ENCODE results near the gene RARG.

Gene RARG

GRCh38 chr12:53223389-53224060, 8.5 kb downstream of the RARG start:
- peak in 1 of 2 donors; percentile 46 for DNase-seq

- DNase-seq, result no peak
Measured at GRCh38 chr12:53222806-53223261, 9.2 kb downstream of the RARG start.

DNA sequence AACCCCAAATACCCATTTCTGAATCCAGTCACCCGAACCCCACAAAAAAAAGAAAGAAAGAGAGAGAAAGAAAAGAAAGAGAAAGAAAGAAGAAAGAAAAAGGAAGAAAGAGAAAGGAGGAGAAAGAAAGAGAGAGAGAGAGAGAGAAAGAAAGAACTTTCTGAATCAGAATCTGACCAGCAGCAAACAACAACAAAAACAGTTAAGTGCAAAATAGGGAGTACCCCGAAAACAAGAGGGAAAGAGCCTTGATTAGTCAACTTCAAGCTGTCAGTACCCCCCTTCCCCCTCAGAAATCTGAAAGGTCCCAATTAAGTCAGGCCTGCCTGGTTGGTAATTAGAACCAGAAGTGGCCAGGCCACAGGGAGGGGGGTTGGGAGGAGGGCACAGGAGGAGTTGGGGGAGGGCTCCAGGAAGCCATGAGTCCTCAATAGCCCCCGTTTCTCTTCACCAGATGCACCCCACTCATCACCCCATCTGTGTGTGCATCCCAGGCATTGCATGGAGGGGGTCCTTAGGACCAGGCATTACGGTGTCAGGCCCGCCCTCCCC, 9.8 kb downstream of the RARG start:
- DNase-seq, result no peak

DNA sequence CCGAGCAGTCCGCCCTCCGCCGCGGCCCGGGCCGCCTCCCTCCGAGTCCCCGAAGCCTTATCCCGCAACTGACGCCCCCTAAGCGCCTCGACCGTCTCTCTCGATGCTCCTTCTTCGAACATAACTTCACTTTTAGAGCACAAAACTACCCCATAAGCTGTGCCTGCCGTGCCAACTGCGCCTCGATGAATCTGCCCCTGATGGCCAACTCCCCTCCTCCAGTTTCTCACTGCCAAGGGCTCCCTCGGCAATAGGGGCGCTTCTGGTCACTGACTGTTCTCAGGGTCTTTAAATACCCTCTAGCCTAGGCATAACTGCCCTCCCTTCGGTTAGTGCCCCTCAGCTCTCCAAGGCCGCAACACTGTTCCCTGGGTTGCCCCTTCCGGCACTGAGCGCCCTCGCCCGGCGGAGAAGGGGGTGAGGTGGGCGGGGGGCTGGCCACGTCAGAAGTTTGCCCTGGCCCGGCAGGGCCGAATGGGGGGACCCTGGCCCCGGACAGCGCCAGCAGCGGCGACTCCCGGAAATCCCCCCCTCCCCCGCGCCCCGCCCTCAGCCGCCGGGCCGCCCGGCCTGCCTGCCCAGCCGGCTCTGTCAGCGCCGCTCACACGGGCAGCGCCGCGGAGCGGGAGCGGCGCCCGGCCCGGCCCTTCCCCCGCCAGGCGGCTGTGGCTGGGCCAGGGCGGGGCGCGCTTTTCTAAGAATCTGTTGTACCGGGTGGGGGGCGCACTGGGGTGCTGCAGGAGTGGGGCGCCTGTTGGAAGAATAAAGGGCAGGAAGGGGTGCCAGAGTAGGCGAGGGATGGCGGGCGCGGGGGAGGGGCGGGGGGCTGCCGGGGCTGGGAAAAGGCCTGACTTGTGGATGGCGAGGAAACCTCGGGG, 10.6 kb downstream of the RARG start:
- DNase-seq, result peak; percentile 19 to 64

DNA sequence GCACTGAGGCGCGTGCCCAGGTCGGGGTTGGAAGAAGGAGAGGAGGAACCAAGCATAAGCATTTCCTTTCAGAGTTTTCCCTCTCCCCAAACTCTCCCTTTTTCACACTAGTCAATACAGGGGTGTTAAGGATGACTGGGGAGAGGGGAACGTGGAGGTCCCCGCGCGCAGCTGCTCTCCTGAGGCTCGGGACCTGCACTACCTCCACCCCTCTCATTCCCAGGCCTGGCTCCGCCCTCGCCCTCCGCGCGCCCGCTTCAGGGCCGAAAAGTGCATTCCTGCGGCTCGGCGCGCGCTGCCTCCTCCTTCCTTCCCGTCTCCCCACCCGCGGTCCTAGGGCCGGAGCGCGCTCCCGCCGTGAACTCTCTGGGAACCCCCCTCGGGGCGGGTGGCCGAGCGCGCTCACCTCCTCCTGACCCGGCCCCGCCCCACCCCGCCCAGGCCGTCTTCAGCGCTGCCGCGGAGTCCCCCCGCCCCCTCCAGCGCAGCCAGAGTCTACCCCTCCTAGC, 11.3 kb downstream of the RARG start:
- peak; percentile 92 to 96 for DNase-seq

DNA sequence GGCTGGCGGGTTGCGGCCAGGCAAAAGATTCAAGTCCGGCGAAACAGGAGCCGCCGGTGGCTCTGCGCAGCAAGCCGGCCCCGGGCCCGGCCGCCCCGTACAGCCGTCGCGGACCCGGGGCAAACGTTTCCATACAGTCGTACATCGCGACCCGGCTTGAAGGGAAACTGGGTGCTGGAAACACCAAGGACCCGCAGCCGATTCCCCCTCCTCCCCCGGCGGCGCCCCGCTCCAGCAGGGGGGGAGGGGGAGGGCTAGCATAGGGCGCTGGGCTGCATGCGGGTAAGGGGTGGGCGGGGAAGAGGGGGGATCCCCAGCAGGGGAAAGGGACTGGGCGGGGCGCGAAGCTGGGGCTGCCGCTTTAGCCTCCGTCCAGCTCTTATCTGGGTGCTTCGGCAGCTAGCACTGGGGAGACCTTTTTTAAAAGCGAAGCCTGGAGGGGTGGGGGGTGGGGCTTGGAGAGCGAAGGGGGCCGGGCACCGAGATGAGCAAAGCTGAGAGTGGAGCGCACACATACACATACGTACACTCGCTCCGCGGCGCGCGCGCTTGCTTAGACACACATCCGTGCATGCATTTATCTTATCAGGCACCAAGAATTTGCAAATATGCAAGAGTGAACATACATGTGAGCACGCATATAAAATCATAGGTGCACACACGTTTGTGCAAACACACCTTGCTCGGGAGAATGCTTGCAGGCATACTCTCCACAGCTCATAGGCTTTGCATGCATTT, 11.9 kb downstream of the RARG start:
- peak; percentile 55 to 86 for DNase-seq

- DNase-seq, result peak; percentile 85 to 99
Measured at GRCh38 chr12:53219292-53219955, 12.6 kb downstream of the RARG start.

DNA sequence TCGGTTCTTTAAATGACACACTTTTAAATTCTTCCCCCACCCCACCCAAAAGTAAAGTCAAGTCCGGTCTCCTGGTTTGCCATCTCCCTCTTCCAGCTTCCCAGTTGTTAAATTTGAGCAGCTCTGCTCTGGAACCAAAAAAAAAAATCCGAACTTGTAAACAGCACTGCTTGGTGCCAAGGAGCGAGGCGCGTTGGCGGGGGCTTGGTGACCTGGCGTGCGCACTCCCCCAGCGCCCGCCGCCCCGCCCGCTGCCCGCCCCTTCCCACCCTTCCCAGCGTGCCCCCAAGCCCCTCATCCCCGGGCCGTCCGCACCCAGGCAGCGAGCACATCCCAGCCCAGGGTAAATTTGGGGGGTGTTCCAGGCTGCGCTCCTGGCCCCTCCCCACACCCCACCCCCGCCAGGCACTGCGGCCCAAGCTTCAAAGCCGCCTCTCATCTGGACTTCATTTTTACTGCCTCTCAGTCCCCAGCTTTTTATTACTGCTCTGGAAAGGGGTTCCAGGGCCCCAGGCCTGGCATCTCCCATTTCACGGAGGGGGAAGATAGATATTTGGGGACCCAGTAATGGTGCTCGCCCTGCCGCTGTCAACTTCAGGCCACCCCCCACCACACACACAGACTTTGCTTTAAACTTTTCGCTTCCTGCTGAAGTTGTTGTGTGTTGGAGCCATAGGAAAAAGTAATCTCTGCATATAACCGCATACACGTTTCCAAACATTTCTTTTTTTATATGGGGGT, 13.3 kb downstream of the RARG start:
- DNase-seq, result no peak

GRCh38 chr12:53217931-53218307, 14.1 kb downstream of the RARG start:
- no peak for DNase-seq

GRCh38 chr12:53217051-53217930, 14.7 kb downstream of the RARG start:
- DNase-seq, result peak; percentile 58 to 63

DNA sequence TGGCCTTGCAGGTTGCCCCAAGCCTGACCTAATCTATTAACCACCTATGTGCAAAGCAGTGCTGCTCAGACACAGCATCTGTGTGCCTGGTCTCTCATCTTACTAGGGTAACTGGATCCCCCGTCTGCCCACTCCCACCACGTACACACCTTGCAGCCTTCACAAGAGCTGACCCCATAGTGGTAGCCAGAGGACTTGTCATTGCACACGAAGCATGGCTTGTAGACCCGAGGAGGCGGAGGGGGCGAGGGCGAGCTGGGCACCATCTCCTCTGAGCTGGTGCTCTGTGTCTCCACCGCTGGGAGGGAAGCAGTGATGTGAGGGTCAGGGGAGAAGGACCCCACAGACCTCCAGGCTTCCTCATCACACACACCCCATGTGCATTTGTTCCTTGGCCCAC, 16.5 kb downstream of the RARG start:
- DNase-seq, result no peak

DNA sequence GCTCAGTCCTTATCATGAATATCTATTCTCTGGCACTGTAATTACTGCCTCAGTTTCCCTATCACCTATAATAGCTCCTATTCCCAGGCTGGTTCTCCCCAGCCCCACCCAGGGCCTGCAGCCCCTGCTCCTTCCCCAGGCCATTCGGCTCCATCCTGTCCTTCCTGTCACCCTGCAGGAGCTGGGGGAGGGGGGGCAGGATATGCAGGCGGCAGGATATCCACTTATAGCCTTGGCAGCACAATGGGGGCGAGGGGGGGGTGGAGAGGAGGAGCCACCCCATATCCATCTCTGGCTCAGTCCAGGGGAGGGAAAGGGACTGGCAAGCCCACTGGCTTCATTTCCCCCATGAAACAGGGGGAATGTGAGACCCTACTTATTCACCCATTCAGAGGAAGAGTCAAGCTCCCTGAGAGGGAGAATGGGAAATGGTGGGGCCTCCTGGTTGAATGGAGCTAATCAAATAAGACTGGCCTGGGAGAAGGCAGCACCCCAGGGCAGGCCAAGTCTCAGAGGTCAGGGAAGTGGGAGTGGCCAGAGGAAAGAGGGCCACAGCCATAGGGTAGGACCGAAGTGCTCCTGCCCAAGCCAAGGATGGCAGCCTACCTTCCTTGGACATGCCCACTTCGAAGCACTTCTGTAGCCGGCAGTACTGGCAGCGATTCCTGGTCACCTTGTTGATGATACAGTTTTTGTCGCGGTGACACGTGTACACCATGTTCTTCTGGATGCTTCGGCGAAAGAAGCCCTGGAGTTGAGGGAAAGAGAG, 17.1 kb downstream of the RARG start:
- DNase-seq, result no peak

DNA sequence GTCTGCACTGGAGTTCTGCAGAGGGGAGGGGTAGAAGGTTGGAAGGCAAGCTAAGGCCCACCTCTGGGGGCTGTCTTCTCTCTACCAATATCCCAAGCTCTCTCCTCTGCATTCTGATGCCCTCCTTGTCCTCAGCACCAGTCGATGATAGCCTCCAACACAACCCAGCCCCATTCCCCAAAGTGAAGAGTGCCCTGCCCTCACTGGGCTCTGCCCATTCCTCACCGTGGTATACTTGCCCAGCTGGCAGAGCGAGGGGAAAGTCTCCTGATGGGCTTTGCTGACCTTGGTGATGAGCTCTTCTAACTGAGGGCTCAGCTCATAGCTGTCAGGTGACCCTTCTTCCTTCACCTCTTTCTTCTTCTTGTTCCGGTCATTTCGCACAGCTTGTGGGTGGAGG, 17.8 kb downstream of the RARG start:
- DNase-seq, result no peak

- peak; percentile 70 to 81 for DNase-seq
Measured at GRCh38 chr12:53213348-53213747, 18.7 kb downstream of the RARG start.

DNA sequence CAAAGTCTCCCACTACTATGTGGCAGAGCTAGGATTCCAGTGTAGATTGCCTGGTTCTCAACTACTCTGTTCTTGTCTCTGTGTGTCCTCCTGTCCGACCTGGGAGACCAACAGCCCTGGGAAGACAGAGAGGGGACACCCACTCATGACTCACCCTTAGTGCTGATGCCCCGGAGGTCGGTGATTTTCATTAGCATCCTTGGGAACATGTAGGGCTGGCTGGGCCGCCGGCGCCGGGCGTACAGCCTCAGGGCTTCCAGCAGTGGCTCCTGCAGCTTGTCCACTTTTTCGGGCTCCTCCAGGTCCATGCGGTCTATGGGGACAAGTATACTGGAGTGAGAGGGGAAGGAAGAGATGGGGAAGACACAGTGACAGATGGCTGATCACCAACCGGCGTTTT, 19.1 kb downstream of the RARG start:
- DNase-seq, result no peak

DNA sequence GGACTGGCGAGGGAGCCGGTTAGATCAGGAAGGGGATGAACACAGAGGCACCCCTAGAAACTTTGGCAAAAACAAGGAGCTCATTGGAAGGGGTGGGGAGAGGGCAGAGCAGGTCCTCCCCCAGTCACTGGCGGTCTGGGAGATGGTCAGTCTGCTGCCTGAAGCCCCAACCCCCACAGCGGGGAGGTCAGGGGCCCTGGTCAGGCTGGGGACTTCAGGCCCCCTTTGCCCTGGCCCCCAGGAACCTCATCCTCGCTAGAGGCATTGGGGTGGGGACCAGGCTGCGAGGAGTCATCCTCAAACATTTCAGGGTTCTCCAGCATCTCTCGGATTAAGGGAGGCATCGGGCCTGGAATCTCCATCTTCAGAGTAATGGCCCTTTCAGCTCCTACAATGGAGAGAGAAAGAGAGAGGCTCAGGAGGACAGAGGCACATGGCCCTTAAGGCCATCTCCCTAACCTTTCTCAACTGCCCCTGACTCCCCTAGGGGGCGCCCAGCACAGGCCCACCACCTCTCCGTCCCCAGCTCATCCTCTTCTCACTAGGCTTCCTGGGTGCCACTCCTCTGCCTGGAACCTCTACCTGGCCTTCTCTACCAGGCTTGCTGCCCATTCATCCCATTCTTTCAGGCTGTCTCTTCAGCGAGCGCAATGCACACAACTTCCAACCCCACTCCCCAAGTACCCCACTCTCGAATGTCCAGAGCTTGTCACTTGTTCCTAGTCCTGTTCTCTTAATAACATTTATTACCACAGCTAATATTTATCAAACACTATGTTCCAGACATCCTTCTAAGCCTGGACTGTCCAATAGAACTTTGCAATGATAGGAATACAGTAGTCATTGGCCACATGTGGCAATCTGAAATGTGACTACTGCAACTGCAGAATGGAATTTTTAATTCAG, 20.3 kb downstream of the RARG start:
- DNase-seq, result no peak

DNA sequence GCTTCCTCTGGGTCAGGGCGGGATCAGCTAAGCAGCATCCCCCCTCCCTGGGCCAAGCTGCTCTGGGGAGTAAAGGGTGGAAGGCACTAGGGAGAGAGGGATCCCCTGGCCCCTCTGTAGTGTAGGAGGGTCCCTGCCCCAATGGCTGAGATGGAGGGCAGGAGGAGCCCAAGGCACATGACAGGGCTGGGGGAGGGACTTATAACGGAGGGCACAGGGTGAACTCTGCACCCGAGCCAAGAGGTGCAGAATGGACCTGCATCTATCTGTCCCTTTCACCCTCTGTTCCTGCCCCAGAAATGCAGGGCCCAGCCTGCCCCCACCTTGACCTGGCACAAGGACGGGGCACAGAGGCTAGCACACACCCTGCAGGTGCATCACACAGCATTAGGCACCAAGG, 21.2 kb downstream of the RARG start:
- DNase-seq, result no peak

- DNase-seq, result peak; percentile 40 to 47
Measured at GRCh38 chr12:53208877-53209463, 23.0 kb downstream of the RARG start.

Data from inflammatory macrophage (primary cell).